GM18502 (cell line): ENCODE data around the gene REST.
"Not testable (repeated sequence)": the region's sequence is repeated elsewhere in the genome, so short reads cannot be mapped to it uniquely, and the experiment has no call there.

ENCODE experiments used
- ATAC-seq: cut with Tn5 transposase; IDR thresholded peaks from one replicate; pipeline ENCODE4 v1.9.1; 2021; ENCODE audit warnings: mild to moderate bottlenecking; ENCODE audit not compliant: unreplicated experiment, poor library complexity

REST gene

DNA sequence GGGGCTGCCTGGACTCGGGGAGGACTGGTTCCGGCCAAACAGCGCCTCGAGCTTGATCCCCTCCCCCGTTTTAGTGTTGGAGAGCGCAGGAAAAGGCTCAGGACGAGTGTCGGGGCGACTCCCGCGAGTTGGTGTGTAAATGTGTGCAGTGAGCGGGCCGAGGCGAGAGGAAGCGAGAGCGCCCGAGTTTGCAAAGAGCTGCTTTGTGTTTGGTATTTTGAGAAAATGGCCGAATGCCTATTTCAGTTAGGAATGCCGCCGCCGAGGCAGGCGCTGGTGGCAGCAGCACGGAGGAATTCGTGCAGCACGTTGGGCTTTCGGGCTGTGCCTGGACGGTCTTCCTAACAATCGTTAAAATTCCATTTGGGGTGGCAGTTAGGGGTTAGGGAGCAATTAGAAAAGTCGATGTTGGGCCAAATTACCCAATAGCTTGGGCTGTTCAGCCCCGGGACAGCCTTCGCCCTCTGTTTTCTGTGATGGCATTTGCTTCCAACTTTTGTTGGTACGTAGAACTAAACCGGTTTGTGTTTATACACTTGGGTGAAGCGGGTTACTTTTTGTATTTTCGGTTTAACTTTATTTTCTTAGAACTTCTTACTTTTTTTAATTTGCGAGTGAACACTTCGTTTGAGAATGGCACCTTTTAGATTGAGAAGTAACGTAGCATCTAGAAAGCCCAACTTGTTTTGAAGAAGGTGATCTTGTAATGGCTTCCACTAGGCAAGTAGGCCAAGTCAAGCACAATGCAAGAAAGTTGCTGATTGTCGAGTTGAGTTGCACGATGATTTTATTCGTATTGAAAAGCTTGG, 1.6 kb downstream of the REST start:
- peak; percentile 35 for ATAC-seq

DNA sequence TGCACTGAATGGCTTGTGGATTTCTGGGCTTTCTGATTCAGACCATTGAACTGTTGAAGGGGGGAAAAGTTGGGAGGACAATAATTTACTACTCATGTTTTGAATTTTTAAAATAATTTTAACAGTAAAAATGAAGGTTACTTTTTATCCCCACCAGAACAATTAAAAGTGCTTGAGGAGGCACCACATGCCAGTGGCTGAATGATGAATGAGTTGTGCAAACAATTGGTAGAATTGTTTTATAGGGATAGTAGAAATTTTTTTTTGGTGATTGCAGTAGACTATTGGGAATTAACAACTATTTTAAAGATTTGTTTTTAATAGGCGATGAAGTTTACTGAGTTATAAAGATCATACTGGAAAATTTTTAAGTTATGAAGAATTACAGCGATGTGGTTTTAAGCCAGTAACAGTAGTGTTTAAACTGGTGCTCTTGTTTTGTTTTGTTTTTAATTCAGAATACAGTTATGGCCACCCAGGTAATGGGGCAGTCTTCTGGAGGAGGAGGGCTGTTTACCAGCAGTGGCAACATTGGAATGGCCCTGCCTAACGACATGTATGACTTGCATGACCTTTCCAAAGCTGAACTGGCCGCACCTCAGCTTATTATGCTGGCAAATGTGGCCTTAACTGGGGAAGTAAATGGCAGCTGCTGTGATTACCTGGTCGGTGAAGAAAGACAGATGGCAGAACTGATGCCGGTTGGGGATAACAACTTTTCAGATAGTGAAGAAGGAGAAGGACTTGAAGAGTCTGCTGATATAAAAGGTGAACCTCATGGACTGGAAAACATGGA, 2.7 kb downstream of the REST start:
- ATAC-seq = no peak

DNA sequence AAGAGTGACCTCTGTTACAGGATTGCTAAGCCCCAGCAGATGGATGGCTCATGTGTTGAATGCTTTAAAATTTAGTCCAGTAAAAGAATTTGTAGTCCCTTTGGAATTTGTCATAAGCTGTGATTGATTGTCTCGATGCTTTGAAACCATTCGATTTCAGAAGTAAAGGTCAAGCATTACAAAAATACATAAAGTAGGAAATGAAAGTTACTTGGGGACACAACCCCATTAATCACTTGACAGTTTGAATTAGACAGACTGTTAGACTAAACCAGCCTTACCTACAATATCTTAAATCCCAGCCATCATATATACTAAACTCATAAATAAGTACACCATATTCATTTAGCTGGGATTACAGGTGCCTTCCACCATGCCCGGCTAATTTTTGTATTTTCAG, 6.6 kb downstream of the REST start:
- no peak for ATAC-seq

DNA sequence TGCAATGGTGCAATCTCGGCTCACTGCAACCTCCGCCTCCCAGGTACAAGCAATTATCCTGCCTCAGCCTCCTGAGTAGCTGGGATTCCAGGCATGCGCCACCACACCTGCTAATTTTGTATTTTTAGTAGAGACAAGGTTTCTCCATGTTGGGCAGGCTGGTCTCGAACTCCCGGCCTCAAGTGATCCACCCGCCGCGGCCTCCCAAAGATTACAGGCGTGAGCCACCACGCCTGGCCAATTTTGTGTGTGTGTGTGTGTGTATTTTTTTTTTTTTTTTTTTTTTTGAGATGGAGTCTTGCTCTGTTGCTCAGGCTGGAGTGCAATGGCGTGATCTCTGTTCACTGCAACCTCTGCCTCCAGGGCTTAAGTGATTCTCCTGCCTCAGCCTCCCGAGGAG, 7.3 kb downstream of the REST start:
- not testable (repeated sequence) for ATAC-seq

DNA sequence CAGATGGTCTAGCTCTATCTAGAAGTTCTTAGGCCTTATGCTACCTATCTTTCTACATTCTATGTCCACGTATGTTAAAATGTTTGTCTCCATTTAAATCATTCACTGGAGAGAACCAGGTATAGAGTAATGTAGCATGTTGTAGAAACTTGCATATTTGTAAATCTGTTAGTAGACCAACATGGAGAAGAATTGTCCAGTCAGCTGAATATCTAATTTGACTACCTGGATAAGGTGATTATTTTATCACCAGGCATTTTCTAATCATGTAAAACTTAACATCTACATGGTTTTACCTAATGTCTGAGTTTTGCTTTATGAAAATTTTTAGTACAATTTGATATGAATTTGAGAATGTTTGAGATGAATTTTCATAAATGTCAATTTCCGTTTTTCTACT, 19.5 kb downstream of the REST start:
- no peak for ATAC-seq

DNA sequence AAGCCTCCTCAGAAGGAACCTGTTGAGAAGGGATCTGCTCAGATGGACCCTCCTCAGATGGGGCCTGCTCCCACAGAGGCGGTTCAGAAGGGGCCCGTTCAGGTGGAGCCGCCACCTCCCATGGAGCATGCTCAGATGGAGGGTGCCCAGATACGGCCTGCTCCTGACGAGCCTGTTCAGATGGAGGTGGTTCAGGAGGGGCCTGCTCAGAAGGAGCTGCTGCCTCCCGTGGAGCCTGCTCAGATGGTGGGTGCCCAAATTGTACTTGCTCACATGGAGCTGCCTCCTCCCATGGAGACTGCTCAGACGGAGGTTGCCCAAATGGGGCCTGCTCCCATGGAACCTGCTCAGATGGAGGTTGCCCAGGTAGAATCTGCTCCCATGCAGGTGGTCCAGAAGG, 22.9 kb downstream of the REST start:
- no peak for ATAC-seq

DNA sequence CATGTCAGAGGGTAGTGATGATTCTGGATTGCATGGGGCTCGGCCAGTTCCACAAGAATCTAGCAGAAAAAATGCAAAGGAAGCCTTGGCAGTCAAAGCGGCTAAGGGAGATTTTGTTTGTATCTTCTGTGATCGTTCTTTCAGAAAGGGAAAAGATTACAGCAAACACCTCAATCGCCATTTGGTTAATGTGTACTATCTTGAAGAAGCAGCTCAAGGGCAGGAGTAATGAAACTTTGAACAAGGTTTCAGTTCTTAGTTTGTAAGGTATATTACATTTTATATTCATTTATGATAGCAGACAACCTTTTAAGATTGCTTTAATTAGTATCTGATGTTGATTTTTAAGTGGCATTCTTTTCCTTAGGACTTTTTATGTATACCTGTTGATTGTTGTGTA, 24.2 kb downstream of the REST start:
- no peak for ATAC-seq

DNA sequence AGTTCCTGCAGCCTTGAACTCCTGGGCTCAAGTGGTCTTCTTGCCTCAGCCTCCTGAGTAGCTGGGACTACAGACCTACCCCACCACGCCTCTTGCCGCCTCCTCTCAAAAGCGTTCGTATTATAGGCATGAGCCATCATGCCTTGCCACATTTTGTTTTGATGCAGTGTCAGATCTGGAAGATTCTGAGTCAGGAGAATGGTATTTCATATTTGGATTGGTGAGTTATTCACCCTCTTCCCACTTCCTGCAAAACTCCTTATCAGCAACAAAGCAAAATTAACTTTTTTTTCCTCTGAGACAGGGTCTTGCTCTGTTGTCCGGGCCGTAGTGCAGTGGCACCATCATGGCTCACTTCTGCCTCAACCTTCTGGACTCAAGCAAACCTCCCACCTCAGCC, 29.6 kb downstream of the REST start:
- no peak for ATAC-seq

DNA sequence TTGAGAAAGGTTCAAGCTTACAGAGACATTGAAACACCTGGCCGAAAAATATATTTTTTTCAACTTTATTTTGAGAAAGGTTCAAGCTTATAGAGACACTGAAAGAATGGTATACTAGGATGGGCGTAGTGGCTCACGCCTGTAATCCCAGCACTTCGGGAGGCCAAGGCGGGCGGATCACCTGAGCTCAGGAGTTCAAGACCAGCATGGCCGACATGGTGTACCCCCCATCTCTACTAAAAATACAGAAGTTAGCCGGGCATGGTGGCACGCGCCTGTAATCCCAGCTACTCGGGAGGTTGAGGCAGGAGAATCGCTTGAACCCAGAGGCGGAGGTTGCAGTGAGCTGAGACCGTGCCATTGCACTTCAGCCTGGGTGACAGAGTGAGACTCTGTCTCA, 32.1 kb downstream of the REST start:
- ATAC-seq = not testable (repeated sequence)

DNA sequence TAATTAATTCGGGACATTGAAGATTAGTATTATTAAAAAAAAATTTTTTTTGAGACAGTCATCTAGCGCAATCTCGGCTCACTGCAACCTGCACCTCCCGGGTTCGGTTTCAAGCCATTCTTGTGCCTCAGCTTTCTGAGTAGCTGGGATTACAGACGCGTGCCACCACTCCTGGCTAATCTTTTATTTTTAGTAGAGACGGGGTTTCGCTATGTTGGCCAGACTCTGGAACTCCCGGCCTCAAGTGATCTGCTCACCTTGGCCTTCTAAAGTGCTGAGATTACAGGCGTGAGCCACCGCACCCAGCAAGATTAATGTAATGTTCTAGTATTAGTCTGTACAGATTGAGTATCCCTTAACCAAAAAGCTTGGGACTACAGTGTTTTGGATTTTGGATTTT, 32.7 kb downstream of the REST start:
- ATAC-seq = no peak

DNA sequence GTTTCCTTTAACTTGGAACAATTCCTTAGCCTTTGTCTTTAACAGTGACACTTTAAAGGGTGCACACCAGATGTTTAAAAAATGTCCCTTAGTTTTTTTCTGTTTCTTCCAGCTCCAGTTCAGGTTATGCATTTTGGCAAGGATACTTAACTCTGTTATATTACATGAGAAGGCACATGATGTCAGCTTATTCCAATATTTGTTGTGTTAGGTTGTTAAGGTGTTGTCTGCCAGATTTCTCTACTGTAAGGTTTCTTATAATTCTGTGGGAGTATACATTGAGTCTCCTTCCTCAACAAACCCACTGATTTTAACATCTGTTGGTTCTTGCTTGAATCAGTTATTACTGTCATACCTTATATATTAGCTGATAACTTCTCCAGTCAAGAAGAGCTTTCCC, 33.3 kb downstream of the REST start:
- no peak for ATAC-seq

DNA sequence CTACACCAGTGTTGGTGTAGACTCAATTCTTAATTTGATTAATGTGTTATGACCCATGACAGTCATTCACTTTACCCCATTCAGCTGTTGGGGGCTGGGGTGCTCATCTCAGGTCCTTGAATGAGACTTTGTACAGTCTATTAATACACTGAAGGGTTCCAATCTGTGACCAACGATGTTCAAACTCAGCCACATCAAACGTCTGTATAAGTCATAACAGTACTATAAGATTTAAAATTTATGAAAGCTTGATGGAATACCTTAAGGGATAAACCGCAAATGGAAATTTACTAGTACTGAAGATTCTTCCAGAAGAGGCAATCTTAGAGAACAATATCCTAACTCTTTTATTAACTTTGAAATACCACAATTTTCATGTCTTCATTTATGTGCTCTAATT, 33.7 kb downstream of the REST start:
- no peak for ATAC-seq

DNA sequence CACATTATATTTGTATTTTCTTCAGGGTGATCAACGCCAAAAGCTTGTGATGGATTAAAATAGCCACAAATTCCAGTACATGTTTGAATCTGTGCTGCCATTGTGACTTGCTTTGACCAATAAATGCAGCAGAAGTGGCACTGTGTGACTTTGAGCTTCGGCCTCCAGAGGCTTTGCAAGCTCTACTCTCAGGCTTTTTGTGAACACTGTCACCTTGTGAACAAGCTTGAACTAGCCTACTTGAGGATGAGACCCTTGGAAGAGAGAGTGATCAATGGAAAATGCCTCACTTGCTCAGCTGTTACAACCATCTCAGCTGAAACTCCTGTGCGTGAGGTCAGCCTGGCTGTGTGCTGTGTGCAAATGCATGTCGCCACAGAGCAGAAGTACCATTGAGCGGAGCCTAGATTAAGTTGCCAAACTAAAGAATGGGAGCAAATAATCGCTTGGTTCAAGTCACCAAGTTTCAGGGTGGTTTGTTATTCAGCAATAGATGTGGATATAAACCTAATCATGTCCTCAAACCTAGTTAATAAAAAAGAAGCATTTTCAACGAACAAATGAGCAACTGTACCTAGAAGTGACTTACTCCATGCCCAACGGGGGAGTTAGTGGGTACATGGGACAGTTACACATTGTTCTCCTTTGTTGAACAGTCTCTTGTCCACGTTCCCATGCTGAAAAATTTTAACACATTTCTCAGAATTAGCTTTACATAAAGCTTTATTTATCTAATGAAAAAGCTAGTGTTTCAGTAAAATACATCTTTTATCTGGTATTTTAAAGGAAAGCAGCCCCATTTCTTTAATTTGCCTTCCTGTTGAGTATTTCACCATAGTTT, 46.2 kb downstream of the REST start:
- ATAC-seq = no peak

DNA sequence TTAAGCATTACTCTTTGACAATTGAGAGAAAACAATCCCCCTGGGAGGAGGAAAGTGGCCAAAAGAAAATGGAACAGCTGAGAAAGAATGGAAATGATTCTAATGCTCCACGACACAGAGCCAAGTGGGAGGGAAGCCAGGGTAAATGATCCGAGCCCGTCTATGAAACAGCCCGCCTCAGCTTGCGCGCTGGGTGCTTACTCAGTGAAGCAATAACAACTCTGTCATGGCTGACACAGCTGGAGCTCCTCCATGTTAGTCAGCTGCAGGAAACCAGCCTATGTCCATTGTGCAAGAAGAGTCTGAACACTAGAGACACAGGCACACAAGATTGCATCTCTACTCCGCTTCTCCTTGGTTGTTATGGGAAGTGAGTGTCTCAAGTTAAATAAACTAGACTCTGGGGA, 50.4 kb downstream of the REST start:
- ATAC-seq = no peak

DNA sequence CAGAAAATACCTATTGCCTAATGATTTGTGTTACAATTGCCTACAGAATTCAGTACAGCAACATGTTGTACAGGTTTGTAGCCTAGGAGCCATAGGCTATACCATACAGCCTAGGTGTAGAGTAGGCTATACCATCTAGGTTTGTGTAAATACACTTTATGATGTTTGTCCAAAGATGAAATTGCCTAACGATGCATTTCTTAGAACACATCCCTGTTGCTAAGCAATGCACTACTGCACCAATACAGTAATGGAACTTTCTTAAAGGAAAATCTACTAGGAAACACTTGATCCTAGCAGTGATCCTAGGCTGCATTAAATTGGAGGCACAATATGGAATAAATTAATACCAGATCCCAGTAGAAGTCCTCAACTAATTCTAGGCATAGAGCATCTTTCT, 51.4 kb downstream of the REST start:
- ATAC-seq = no peak

DNA sequence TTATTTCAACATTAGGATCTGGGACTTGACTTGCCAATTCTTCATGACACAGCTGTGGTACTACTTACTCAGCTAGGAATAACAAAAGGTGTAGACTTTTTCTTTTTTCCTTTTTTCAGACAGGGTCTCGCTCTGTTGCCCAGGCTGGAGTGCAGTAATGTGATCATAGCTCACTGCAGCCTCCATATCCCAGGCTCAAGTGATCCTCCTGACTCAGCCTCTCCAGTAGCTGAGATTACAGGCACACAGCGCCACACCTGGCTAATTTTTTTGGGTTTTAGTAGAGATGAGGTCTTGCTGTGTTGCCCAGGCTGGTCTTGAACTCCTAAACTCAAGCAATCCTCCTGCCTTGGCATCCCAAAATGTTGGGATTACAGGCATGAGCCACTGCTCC, 53.4 kb downstream of the REST start:
- ATAC-seq = no peak

DNA sequence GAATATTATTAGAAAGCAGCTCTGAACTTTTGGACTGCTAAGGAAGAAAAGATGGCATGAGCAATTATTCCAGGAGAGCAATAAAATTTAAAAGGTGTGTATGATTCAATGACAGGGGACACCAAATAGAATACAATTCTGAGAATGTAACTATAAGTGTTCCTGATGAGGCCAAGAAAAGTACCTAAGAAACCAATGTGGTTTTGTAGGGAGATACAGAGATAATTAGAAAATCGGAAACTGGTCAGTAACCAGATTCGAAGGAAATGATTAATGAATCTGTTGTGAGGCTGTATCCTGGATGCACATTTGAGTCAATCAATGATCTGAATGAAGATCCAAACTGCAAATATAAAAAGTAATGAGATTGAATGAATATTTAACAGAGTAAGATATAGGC, 63.7 kb downstream of the REST start:
- ATAC-seq = no peak

DNA sequence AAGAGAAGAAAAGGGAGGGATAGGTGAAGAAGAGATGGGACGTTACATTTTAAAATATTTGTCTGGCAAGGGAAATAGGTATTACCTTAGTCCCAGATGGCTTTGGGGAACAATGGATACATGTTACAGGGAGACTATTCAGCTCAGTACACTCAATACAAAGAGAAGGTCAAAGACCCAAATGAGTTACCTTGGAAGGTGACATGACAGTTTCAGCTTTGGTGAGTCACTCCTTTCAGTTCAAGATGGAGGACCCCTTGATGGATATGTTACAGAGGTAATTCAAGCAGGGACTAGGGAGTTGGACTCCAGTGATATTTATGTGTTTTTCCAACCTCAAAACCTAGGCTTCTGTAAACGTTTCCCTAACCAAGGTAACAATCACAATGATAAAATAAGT, 64.7 kb downstream of the REST start:
- ATAC-seq = no peak

DNA sequence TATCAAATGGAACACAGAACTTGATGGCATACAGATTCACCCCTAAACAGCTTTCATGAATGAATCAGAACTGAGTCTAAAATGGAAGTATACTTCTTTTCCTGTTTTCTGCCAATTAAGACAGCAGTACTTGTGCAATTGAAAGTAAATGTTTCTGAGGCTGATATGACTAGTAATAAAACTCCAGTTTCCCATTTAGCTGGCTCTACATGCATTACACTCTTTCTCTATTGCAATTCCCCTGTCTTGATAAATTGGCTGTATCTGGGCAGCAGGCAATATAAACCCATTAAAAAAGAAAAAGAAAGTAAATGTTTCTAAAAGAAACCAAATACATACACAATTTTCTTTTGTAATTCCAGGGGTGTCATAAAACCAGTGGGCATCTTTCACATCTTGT, 65.1 kb downstream of the REST start:
- no peak for ATAC-seq

DNA sequence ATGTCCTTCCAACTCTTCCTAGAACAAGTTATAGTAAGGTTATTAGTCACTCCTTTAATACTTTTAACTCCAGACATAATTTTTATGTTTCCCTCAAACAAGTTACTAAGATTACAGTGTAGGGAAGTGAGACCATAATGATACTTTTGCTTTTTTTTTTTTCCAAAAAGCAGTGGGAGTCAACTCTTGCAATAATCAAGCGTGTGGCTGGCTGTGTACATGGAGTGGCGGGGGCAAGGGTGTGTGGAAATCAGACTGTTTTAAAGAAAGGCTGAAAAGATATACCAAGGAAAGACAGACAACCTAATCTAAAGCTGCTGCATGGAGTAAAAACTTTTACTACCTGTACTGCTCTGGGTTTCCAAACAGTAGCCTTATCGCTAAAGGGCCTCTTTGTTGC, 65.6 kb downstream of the REST start:
- ATAC-seq = no peak

DNA sequence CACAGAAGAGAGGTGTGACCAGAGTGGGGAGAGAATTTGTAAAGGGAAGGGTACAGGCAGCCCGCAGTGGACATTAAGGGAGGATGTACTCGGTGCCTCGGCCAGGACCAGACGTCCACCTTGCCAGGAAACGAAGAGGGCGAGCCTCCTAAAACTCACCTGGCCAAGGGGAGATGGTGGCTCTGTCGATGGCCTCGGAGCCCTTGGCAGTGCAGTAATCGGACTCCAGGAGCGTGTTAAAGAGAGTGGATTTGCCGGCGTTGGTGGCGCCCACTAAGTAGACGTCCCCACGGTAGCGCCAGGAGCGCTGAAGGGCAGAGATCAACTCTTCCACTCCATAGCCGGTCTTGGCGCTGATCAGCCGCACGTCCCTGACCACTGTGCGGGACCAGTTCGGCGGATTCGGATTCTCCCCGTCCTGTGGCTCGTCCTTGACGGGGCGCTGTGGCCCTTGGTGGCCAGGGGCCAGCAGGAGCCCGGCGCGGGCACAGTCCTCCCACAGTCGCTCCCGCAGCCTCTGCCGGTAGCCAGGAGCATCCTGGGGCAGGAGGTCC, 68.7 kb downstream of the REST start:
- ATAC-seq = peak; percentile 0
